ENCODE results near the gene ZIC5. TPM values are rescaled to one million over a fixed set of nuclear protein-coding genes. Genes with fewer than 3 reads are reported as not detected.

Gene ZIC5
- total RNA-seq, 1 experiment from 2014 or later, result 5.2 TPM

GRCh38 chr13:99967498-99967868 is 4.1 kb downstream of the ZIC5 start:
- POLR2A ChIA-PET, result no interaction called here
- ATAC-seq (no peak), DNase-seq (ENCODE audit: low read depth, low spot score) (no peak)
- peaks cover 24% of the 10 kb centered on the region for H3K4me1 ChIP-seq (ENCODE audit: control insufficient read depth, insufficient read depth, low read length)
- no peak for TF ChIP-seq CTCF (IDR thresholded peaks at IDR 0.05)
- CTCF ChIA-PET, result no interaction called here
- H3K9me3 ChIP-seq (ENCODE audit: control insufficient read depth, insufficient read depth, low read depth, low read length), result no peaks in the 10 kb centered on the region
- intact Hi-C loops (cut with micrococcal nuclease; ENCODE audit: unreplicated experiment) (loop anchor here (5.0 kb wide), 2 partner anchors 50 to 310 kb away; no protein-coding TSS in a partner anchor), in situ Hi-C loops (cut with HindIII; ENCODE audit: low pct_unique_long_range_greater_than_20kb, low sequenced_read_pairs) (no loop called here)
- BruUV-seq (replicated peaks), result TSS peak; percentile 53
- H3K27me3 ChIP-seq (ENCODE audit: control insufficient read depth, insufficient read depth, low read length), result no peaks in the 10 kb centered on the region
- peak overlapping the region; percentile 59 to 69 for H3K4me3 ChIP-seq (ENCODE audit: low read depth in 2 of 2, low read length in 2 of 2)
- H3K27ac ChIP-seq (ENCODE audit: low read length), result peak overlapping the region; percentile 95
- H3K36me3 ChIP-seq (ENCODE audit: control insufficient read depth, insufficient read depth, low read length), result no peaks in the 10 kb centered on the region; the same call in 1 of the 2 replicates

GRCh38 chr13:99966064-99966805 is 5.3 kb downstream of the ZIC5 start:
- no peaks in the 10 kb centered on the region; the same call in 1 of the 2 replicates for H3K36me3 ChIP-seq (ENCODE audit: control insufficient read depth, insufficient read depth, low read length)
- no peaks in the 10 kb centered on the region for H3K27me3 ChIP-seq (ENCODE audit: control insufficient read depth, insufficient read depth, low read length)
- ChIA-PET POLR2A (no interaction called here), CTCF (no interaction called here)
- DNase-seq (ENCODE audit: low read depth, low spot score), result no peak
- no peaks in the 10 kb centered on the region for H3K9me3 ChIP-seq (ENCODE audit: control insufficient read depth, insufficient read depth, low read depth, low read length)
- intact Hi-C loops (cut with micrococcal nuclease; ENCODE audit: unreplicated experiment), result loop anchor here (5.0 kb wide), 2 partner anchors 49 to 309 kb away; no protein-coding TSS in a partner anchor
- in situ Hi-C loops (cut with HindIII; ENCODE audit: low pct_unique_long_range_greater_than_20kb, low sequenced_read_pairs), result no loop called here
- no peak overlapping the region for H3K4me3 ChIP-seq (ENCODE audit: low read depth in 2 of 2, low read length in 2 of 2)
- H3K27ac ChIP-seq (ENCODE audit: low read length), result peak overlapping the region; percentile 95
- peaks cover 34% of the 10 kb centered on the region for H3K4me1 ChIP-seq (ENCODE audit: control insufficient read depth, insufficient read depth, low read length)
- no TSS peak for BruUV-seq (replicated peaks)
- no peak for TF ChIP-seq REST (IDR thresholded peaks at IDR 0.05; ENCODE audit: insufficient read depth in 1 of 2, low read depth in 2 of 2, low read length in 1 of 2)
- no peak for TF ChIP-seq POLR2AphosphoS5 (IDR thresholded peaks at IDR 0.05; ENCODE audit: low read depth, low read length)
- no peak for ATAC-seq

- ATAC-seq, result no peak
- TF ChIP-seq CTCF (IDR thresholded peaks at IDR 0.05) (no peak), POLR2AphosphoS5 (IDR thresholded peaks at IDR 0.05; ENCODE audit: low read depth, low read length) (no peak), REST (IDR thresholded peaks at IDR 0.05; ENCODE audit: insufficient read depth in 1 of 2, low read depth in 2 of 2, low read length in 1 of 2) (no peak), TCF7L2 (IDR thresholded peaks at IDR 0.05; ENCODE audit: low read depth, low read length) (no peak), SIN3A (IDR thresholded peaks at IDR 0.05; ENCODE audit: borderline replicate concordance, insufficient read depth, low read depth, low read length) (no peak)
- no TSS peak for BruUV-seq (replicated peaks)
- intact Hi-C loops (cut with micrococcal nuclease; ENCODE audit: unreplicated experiment), result loop anchor here (5.0 kb wide), 2 partner anchors 48 to 308 kb away; no protein-coding TSS in a partner anchor
- H3K4me1 ChIP-seq (ENCODE audit: control insufficient read depth, insufficient read depth, low read length), result peaks cover 36% of the 10 kb centered on the region
- POLR2A ChIA-PET, result no interaction called here
- H3K9me3 ChIP-seq (ENCODE audit: control insufficient read depth, insufficient read depth, low read depth, low read length), result no peaks in the 10 kb centered on the region
- H3K27me3 ChIP-seq (ENCODE audit: control insufficient read depth, insufficient read depth, low read length), result no peaks in the 10 kb centered on the region
- in situ Hi-C loops (cut with HindIII; ENCODE audit: low pct_unique_long_range_greater_than_20kb, low sequenced_read_pairs), result no loop called here
- CTCF ChIA-PET, result no interaction called here
- H3K36me3 ChIP-seq (ENCODE audit: control insufficient read depth, insufficient read depth, low read length), result no peaks in the 10 kb centered on the region; the same call in 1 of the 2 replicates
- no peak for DNase-seq (ENCODE audit: low read depth, low spot score)
- H3K27ac ChIP-seq (ENCODE audit: low read length), result peak overlapping the region; percentile 95; the same call in 1 of the 2 replicates
- H3K4me3 ChIP-seq (ENCODE audit: low read depth in 2 of 2, low read length in 2 of 2), result no peak overlapping the region
Measured at GRCh38 chr13:99965329-99966000, 6.1 kb downstream of the ZIC5 start.
